RWPE2 (cell line): ENCODE measurements around the gene CACFD1.

Experiments used
- ATAC-seq: fragments of 200-7000 bp; cut with Tn5 transposase; 3 replicates; pipeline ENCODE4 v1.9.1; 2021; ENCODE audit warnings: low read depth
- DNase-seq: peaks from one replicate; pipeline ENCODE4 v3.0.0-alpha.2; 2020; ENCODE audit warnings: low spot score
- H3K27ac ChIP-seq: fragments of 450-650 bp; 2 replicates; pipeline ENCODE4 v1.5.1; 2017; ENCODE audit warnings: mild to moderate bottlenecking; ENCODE audit not compliant: poor library complexity, severe bottlenecking
- H3K27me3 ChIP-seq: fragments of 250-450 bp; sonication (Bioruptor Pico); 2 replicates; pipeline ENCODE4 v1.5.1; 2021; ENCODE audit warnings: mild to moderate bottlenecking, moderate library complexity; ENCODE audit not compliant: insufficient read depth, poor library complexity, severe bottlenecking
- H3K36me3 ChIP-seq: fragments of 250-450 bp; sonication (Bioruptor Pico); 2 replicates; pipeline ENCODE4 v1.5.1; 2020; ENCODE audit warnings: low read depth, mild to moderate bottlenecking, moderate library complexity
- H3K4me1 ChIP-seq: fragments of 250-450 bp; sonication (Bioruptor Pico); 2 replicates; pipeline ENCODE4 v1.5.1; 2021; ENCODE audit warnings: mild to moderate bottlenecking, moderate library complexity; ENCODE audit not compliant: insufficient read depth, poor library complexity, severe bottlenecking
- H3K4me3 ChIP-seq: fragments of 250-450 bp; sonication (Bioruptor Pico); 2 replicates; pipeline ENCODE4 v1.5.1; 2021; ENCODE audit warnings: mild to moderate bottlenecking, moderate library complexity; ENCODE audit not compliant: severe bottlenecking
- H3K9me3 ChIP-seq: fragments of 250-450 bp; sonication (Bioruptor Pico); 2 replicates; pipeline ENCODE4 v1.5.1; 2021; ENCODE audit warnings: mild to moderate bottlenecking, moderate library complexity; ENCODE audit not compliant: severe bottlenecking
- CTCF ChIP-seq: fragments of 450-650 bp; IDR thresholded peaks from one replicate; pipeline ENCODE4 v1.5.1; 2017; ENCODE audit warnings: mild to moderate bottlenecking, moderate library complexity; ENCODE audit not compliant: poor library complexity, severe bottlenecking

Gene CACFD1

GRCh38 chr9:133454325-133454724 is 5.5 kb upstream of the CACFD1 start:
- no peaks in the 10 kb centered on the region for H3K36me3 ChIP-seq
- DNase-seq (no peak), ATAC-seq (no peak)
- H3K27me3 ChIP-seq, result no peaks in the 10 kb centered on the region
- H3K27ac ChIP-seq, result no peak overlapping the region
- no peak overlapping the region for H3K4me3 ChIP-seq
- H3K4me1 ChIP-seq, result no peaks in the 10 kb centered on the region
- no peaks in the 10 kb centered on the region for H3K9me3 ChIP-seq
- TF ChIP-seq CTCF, result no peak

- DNase-seq, result no peak
- H3K27me3 ChIP-seq, result no peaks in the 10 kb centered on the region
- no peak for ATAC-seq
These were observed 4.7 kb upstream of the CACFD1 start for GRCh38 chr9:133454943-133455673.

GRCh38 chr9:133455936-133456335 is 3.8 kb upstream of the CACFD1 start:
- no peaks in the 10 kb centered on the region for H3K9me3 ChIP-seq
- no peak overlapping the region for H3K27ac ChIP-seq
- H3K4me3 ChIP-seq, result no peak overlapping the region
- no peaks in the 10 kb centered on the region for H3K36me3 ChIP-seq
- DNase-seq (no peak), ATAC-seq (no peak)
- no peak for TF ChIP-seq CTCF
- H3K4me1 ChIP-seq, result peaks cover 3% of the 10 kb centered on the region
- no peaks in the 10 kb centered on the region for H3K27me3 ChIP-seq

More at GRCh38 chr9:133454943-133455673, 4.7 kb upstream of the CACFD1 start:
- no peak for TF ChIP-seq CTCF
- H3K9me3 ChIP-seq, result no peaks in the 10 kb centered on the region
- H3K27ac ChIP-seq, result no peak overlapping the region
- no peaks in the 10 kb centered on the region for H3K4me1 ChIP-seq
- no peak overlapping the region for H3K4me3 ChIP-seq
- H3K36me3 ChIP-seq, result no peaks in the 10 kb centered on the region

- DNase-seq (no peak), ATAC-seq (no peak)
- Histone ChIP-seq H3K27ac (no peak overlapping the region), H3K36me3 (no peaks in the 10 kb centered on the region), H3K9me3 (no peaks in the 10 kb centered on the region), H3K27me3 (no peaks in the 10 kb centered on the region), H3K4me1 (peaks cover 3% of the 10 kb centered on the region), H3K4me3 (no peak overlapping the region)
- TF ChIP-seq CTCF, result no peak
These were observed 3.4 kb upstream of the CACFD1 start for GRCh38 chr9:133456409-133456808.

- Histone ChIP-seq H3K36me3 (no peaks in the 10 kb centered on the region), H3K27ac (no peak overlapping the region), H3K27me3 (no peaks in the 10 kb centered on the region), H3K4me1 (peaks cover 3% of the 10 kb centered on the region), H3K9me3 (no peaks in the 10 kb centered on the region), H3K4me3 (no peak overlapping the region)
- ATAC-seq (no peak), DNase-seq (no peak)
- TF ChIP-seq CTCF, result no peak
These were observed 2.5 kb upstream of the CACFD1 start for GRCh38 chr9:133457233-133457632.
